ENCODE data around the gene RFTN2.

GRCh38 chr2:197628043-197628500, 47.3 kb downstream of the RFTN2 start:
- TF ChIP-seq RCOR1 (IDR thresholded peaks at IDR 0.05; ENCODE audit: low read length) = no peak
- TF ChIP-seq, protein P1, sequence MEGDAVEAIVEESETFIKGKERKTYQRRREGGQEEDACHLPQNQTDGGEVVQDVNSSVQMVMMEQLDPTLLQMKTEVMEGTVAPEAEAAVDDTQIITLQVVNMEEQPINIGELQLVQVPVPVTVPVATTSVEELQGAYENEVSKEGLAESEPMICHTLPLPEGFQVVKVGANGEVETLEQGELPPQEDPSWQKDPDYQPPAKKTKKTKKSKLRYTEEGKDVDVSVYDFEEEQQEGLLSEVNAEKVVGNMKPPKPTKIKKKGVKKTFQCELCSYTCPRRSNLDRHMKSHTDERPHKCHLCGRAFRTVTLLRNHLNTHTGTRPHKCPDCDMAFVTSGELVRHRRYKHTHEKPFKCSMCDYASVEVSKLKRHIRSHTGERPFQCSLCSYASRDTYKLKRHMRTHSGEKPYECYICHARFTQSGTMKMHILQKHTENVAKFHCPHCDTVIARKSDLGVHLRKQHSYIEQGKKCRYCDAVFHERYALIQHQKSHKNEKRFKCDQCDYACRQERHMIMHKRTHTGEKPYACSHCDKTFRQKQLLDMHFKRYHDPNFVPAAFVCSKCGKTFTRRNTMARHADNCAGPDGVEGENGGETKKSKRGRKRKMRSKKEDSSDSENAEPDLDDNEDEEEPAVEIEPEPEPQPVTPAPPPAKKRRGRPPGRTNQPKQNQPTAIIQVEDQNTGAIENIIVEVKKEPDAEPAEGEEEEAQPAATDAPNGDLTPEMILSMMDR (IDR thresholded peaks at IDR 0.05) = no peak
- TF ChIP-seq SMC3 (IDR thresholded peaks at IDR 0.05; ENCODE audit: low read depth, low read length) = no peak
- no peak for TF ChIP-seq EZH2phosphoT487 (IDR thresholded peaks at IDR 0.05; ENCODE audit: borderline replicate concordance, low read depth)
- TF ChIP-seq POLR2AphosphoS5 (IDR thresholded peaks at IDR 0.05; ENCODE audit: low read depth, low read length) = no peak
- TF ChIP-seq REST (IDR thresholded peaks at IDR 0.05; ENCODE audit: low read depth, low read length) = no peak
- no peak for TF ChIP-seq MEF2A (IDR thresholded peaks at IDR 0.05; ENCODE audit: borderline replicate concordance, low read depth)
- TF ChIP-seq PBX3 (IDR thresholded peaks at IDR 0.05) = no peak
- TF ChIP-seq JUND (IDR thresholded peaks at IDR 0.05) = no peak
- TF ChIP-seq RFX5 (IDR thresholded peaks at IDR 0.05; ENCODE audit: low read length) = no peak
- no peak for TF ChIP-seq TAF1 (IDR thresholded peaks at IDR 0.05; ENCODE audit: borderline replicate concordance, low read depth, low read length)
- no peak for TF ChIP-seq MAX (IDR thresholded peaks at IDR 0.05; ENCODE audit: low read depth)
- TF ChIP-seq USF2 (IDR thresholded peaks at IDR 0.05; ENCODE audit: borderline replicate concordance, low read depth, low read length) = no peak
- no peak for TF ChIP-seq YY1 (IDR thresholded peaks at IDR 0.05; ENCODE audit: low read depth)

Data from SK-N-SH (cell line).